ENCODE data around the gene PROZ.

Gene PROZ

GRCh38 chr13:113143466-113144254 lies 14.8 kb upstream of the PROZ start:
- no peaks in the 10 kb centered on the region for H3K36me3 Mint-ChIP-seq (ENCODE audit: low read depth)
- H3K4me1 Mint-ChIP-seq (ENCODE audit: low read depth) = peaks cover 4% of the 10 kb centered on the region
- intact Hi-C loops (cut with micrococcal nuclease) = no loop called here
- H3K27me3 Mint-ChIP-seq = peaks cover 9% of the 10 kb centered on the region
- no peak overlapping the region for H3K4me3 Mint-ChIP-seq
- H3K27ac Mint-ChIP-seq = no peak overlapping the region
- no peaks in the 10 kb centered on the region for H3K9me3 Mint-ChIP-seq

DNA sequence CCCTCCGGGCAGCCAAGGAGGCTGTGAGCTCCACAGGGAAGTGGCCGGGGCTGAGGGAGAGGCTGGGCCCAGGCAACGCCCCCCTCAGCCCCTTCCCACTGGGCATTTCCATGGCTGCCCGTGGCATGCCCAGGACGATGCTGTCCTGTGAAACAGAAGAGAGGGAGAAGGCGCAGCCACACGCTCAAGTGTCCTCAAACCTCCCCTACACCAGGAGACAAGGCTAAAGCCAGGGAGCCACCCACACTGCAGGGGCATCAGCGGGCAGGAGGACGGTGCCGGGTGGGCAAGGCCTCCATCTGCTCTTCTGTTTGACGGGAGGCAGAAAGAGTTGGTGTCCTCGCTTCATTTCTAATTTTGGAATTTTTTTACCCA lies 14.2 kb upstream of the PROZ start:
- intact Hi-C loops (cut with micrococcal nuclease) = no loop called here
- Mint-ChIP-seq H3K27ac (no peak overlapping the region), H3K27me3 (peaks cover 9% of the 10 kb centered on the region), H3K4me1 (ENCODE audit: low read depth) (no peaks in the 10 kb centered on the region), H3K4me3 (no peak overlapping the region), H3K9me3 (no peaks in the 10 kb centered on the region), H3K36me3 (ENCODE audit: low read depth) (no peaks in the 10 kb centered on the region)

- Mint-ChIP-seq H3K27ac (no peak overlapping the region), H3K27me3 (peaks cover 9% of the 10 kb centered on the region), H3K4me1 (ENCODE audit: low read depth) (no peaks in the 10 kb centered on the region), H3K4me3 (no peak overlapping the region), H3K36me3 (ENCODE audit: low read depth) (no peaks in the 10 kb centered on the region), H3K9me3 (no peaks in the 10 kb centered on the region)
- intact Hi-C loops (cut with micrococcal nuclease) = no loop called here
Measured at GRCh38 chr13:113145496-113145895, 13.0 kb upstream of the PROZ start.

GRCh38 chr13:113145911-113146598 lies 12.4 kb upstream of the PROZ start:
- no peaks in the 10 kb centered on the region for H3K4me1 Mint-ChIP-seq (ENCODE audit: low read depth)
- H3K9me3 Mint-ChIP-seq = no peaks in the 10 kb centered on the region
- intact Hi-C loops (cut with micrococcal nuclease) = no loop called here
- H3K4me3 Mint-ChIP-seq = no peak overlapping the region
- peaks cover 12% of the 10 kb centered on the region for H3K27me3 Mint-ChIP-seq
- H3K27ac Mint-ChIP-seq = no peak overlapping the region
- H3K36me3 Mint-ChIP-seq (ENCODE audit: low read depth) = no peaks in the 10 kb centered on the region

DNA sequence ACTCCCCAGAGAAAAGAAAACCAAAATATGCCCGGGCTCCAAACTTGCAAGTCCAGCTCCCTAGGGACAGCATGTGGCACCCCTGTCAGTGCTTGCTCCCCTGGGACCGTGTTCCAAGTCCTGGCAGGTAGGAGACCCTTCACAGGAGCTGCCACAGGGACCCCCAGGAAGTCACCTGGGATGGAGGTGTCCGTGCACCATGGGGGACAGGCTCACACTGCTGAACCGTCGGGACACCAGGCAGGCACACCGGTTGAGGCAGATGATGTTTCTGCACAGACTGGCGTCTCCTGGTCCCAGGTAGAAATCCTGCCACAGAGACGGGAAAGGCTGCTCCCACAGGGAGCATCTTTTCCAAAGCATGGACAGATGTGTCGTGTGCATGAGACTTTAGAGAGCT lies 11.7 kb upstream of the PROZ start:
- Mint-ChIP-seq H3K4me3 (no peak overlapping the region), H3K4me1 (ENCODE audit: low read depth) (peaks cover 5% of the 10 kb centered on the region), H3K27me3 (peaks cover 18% of the 10 kb centered on the region)

GRCh38 chr13:113147206-113147605 lies 11.2 kb upstream of the PROZ start:
- H3K36me3 Mint-ChIP-seq (ENCODE audit: low read depth) = no peaks in the 10 kb centered on the region
- no peaks in the 10 kb centered on the region for H3K9me3 Mint-ChIP-seq
- peaks cover 21% of the 10 kb centered on the region for H3K27me3 Mint-ChIP-seq
- no peak overlapping the region for H3K27ac Mint-ChIP-seq
- H3K4me3 Mint-ChIP-seq = no peak overlapping the region
- peaks cover 8% of the 10 kb centered on the region for H3K4me1 Mint-ChIP-seq (ENCODE audit: low read depth)
- intact Hi-C loops (cut with micrococcal nuclease) = no loop called here

More for the DNA sequence above, 11.7 kb upstream of the PROZ start:
- intact Hi-C loops (cut with micrococcal nuclease) = no loop called here
- H3K27ac Mint-ChIP-seq = no peak overlapping the region
- no peaks in the 10 kb centered on the region for H3K9me3 Mint-ChIP-seq
- no peaks in the 10 kb centered on the region for H3K36me3 Mint-ChIP-seq (ENCODE audit: low read depth)

- peaks cover 29% of the 10 kb centered on the region for H3K27me3 Mint-ChIP-seq
- H3K9me3 Mint-ChIP-seq = no peaks in the 10 kb centered on the region
- intact Hi-C loops (cut with micrococcal nuclease) = no loop called here
- H3K4me1 Mint-ChIP-seq (ENCODE audit: low read depth) = peaks cover 20% of the 10 kb centered on the region
- no peak overlapping the region for H3K27ac Mint-ChIP-seq
- H3K4me3 Mint-ChIP-seq = no peak overlapping the region
- no peaks in the 10 kb centered on the region for H3K36me3 Mint-ChIP-seq (ENCODE audit: low read depth)
Measured at GRCh38 chr13:113148407-113148806, 10.0 kb upstream of the PROZ start.

GRCh38 chr13:113148940-113149503 lies 9.4 kb upstream of the PROZ start:
- H3K4me1 Mint-ChIP-seq (ENCODE audit: low read depth) = peaks cover 23% of the 10 kb centered on the region
- no peaks in the 10 kb centered on the region for H3K36me3 Mint-ChIP-seq (ENCODE audit: low read depth)
- intact Hi-C loops (cut with micrococcal nuclease) = no loop called here
- H3K27ac Mint-ChIP-seq = no peak overlapping the region
- peaks cover 27% of the 10 kb centered on the region for H3K27me3 Mint-ChIP-seq
- H3K4me3 Mint-ChIP-seq = no peak overlapping the region
- H3K9me3 Mint-ChIP-seq = no peaks in the 10 kb centered on the region

DNA sequence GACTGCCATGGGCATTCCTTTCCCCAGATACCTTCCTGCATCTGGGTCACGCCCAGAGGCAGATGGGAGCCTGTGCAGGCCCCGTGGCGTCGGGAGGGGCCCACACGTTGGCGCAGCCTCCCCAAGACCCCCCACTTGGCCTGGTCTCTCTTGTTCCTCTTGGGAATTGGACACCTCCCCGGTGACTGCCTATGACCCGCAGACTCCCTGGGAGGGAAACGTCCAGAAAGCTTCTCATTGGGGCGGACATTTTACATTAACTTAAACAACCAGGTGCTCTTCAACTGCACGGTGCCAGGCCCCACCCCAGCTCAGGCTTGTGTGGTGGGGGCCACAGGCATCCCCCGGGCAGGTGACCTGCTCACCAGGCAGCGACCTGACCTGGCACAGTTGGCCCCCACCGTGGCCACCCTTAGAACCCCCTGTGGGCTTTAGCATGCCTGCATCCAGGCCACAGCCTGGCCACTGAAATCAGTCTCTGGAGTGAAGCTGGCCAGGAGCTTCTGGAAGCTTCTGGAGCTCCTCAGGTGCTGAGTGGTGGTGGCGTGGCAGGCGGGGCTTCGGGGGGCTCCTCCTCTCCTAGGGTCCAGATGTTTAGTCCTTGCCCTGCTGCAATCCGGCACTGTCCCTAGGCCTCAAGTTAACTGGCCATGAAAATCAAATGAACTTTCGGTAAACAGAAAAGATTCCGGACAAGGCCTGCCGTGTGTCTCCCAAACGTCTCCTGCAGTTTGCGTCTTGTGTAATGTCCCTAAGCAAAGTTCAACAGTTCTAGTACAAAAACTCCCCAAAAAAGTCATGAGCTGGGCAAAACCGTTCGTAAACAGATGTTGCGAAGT lies 8.5 kb upstream of the PROZ start:
- H3K4me1 Mint-ChIP-seq (ENCODE audit: low read depth) = peaks cover 23% of the 10 kb centered on the region
- no peaks in the 10 kb centered on the region for H3K36me3 Mint-ChIP-seq (ENCODE audit: low read depth)
- H3K27me3 Mint-ChIP-seq = peaks cover 27% of the 10 kb centered on the region
- H3K4me3 Mint-ChIP-seq = no peak overlapping the region
- no peaks in the 10 kb centered on the region for H3K9me3 Mint-ChIP-seq
- H3K27ac Mint-ChIP-seq = no peak overlapping the region
- intact Hi-C loops (cut with micrococcal nuclease) = loop anchor here (5.0 to 10.0 kb wide), 2 partner anchors 145 to 342 kb away; partner anchors contain the start of genes DCUN1D2 and LAMP1

DNA sequence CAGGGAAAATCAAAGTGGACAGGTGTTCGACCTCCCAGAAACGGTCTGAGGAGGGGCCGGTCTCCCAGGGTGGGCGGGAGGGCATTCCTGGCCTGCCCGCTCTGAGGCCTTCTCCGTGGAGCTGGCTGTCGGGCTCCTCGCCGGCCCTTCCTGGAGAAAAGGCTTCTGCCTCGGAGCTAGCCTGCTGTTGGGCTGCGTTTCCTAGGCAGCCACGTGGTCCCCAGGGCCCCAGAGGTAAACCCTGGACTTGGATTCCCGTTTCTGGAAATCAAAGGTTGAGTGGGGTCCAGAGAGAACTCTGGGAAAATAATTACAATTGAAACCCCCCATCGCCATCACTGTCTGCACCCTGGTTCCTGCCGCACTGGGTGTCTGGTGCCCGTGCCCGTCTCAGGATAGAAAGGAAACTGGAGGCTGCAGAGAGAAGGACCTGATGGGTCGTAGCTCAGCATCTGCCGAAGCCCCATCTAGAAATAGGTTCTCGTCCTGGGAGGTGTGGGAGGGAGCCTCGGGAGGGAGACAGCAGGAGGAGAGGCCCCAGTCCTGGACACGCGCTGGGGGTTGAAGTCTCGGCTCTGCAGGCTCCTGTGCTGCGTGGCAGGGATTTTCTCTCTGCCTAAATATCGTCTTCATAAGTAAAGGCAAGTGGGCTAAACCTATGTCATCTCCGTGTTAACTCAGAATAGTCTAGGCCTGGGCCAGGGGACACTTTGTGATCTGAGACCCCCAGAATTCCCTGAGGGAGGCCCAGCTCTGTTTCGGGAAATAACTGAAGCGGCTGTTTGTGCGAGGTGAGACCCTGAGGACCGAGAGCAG lies 7.7 kb upstream of the PROZ start:
- H3K9me3 Mint-ChIP-seq = peaks cover 6% of the 10 kb centered on the region
- H3K27me3 Mint-ChIP-seq = peaks cover 27% of the 10 kb centered on the region
- intact Hi-C loops (cut with micrococcal nuclease) = loop anchor here (5.0 to 10.0 kb wide), 2 partner anchors 144 to 342 kb away; partner anchors contain the start of genes DCUN1D2 and LAMP1
- no peak overlapping the region for H3K4me3 Mint-ChIP-seq
- H3K36me3 Mint-ChIP-seq (ENCODE audit: low read depth) = no peaks in the 10 kb centered on the region
- H3K4me1 Mint-ChIP-seq (ENCODE audit: low read depth) = peaks cover 23% of the 10 kb centered on the region
- H3K27ac Mint-ChIP-seq = no peak overlapping the region

GRCh38 chr13:113151745-113152690 lies 6.4 kb upstream of the PROZ start:
- no peaks in the 10 kb centered on the region for H3K36me3 Mint-ChIP-seq (ENCODE audit: low read depth)
- H3K9me3 Mint-ChIP-seq = peaks cover 10% of the 10 kb centered on the region
- H3K27ac Mint-ChIP-seq = peak overlapping the region; percentile 84
- peak overlapping the region; percentile 75 for H3K4me3 Mint-ChIP-seq
- H3K27me3 Mint-ChIP-seq = peaks cover 25% of the 10 kb centered on the region
- H3K4me1 Mint-ChIP-seq (ENCODE audit: low read depth) = peaks cover 23% of the 10 kb centered on the region
- intact Hi-C loops (cut with micrococcal nuclease) = loop anchor here (2.0 to 10.0 kb wide), 3 partner anchors 57 to 340 kb away; partner anchors contain the start of genes CUL4A, DCUN1D2, LAMP1 and PCID2

DNA sequence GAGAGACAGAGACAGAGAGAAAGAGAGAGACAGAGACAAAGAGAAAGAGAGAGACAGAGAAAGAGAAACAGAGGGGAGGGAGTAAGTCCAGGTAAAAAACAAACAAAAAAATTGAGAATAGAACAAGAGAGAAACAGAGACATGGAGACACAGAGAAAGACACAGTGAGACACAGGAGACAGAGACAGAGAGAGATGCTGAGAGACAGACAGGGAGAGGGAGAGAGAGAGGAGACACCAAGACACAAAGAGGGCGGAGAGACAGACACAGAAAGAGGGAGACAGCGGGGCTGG lies 5.8 kb upstream of the PROZ start:
- Mint-ChIP-seq H3K27ac (peak overlapping the region; percentile 84), H3K4me1 (ENCODE audit: low read depth) (peaks cover 23% of the 10 kb centered on the region), H3K27me3 (peaks cover 26% of the 10 kb centered on the region), H3K36me3 (ENCODE audit: low read depth) (no peaks in the 10 kb centered on the region), H3K9me3 (peaks cover 10% of the 10 kb centered on the region), H3K4me3 (peak overlapping the region; percentile 75)
- intact Hi-C loops (cut with micrococcal nuclease) = loop anchor here (2.0 to 10.0 kb wide), 3 partner anchors 56 to 340 kb away; partner anchors contain the start of genes CUL4A, DCUN1D2, LAMP1 and PCID2

Measured in dendritic cell treated with granulocyte-macrophage colony-stimulating factor and Interleukin-4, amounts not matched to agents 40 ng/mL and 50 ng/mL, for 4 days (primary cell).